ENCODE data around the gene CAMKK1.

CAMKK1 gene

GRCh38 chr17:3848229-3848835, 44.5 kb downstream of the CAMKK1 start:
- H4K20me1 ChIP-seq (ENCODE audit: insufficient read depth): no peaks in the 10 kb centered on the region
- H3K27me3 ChIP-seq (ENCODE audit: insufficient read depth, low read depth): no peaks in the 10 kb centered on the region
- TF ChIP-seq CTCF (conservative IDR thresholded peaks at IDR 0.05; ENCODE audit: low read depth, low read length): no peak
- H3K4me2 ChIP-seq: no peak overlapping the region
- H3K79me2 ChIP-seq (ENCODE audit: insufficient read depth, low read depth): peaks cover 20% of the 10 kb centered on the region
- H3K9ac ChIP-seq: no peak overlapping the region
- H2AFZ ChIP-seq (ENCODE audit: low read depth): no peak overlapping the region
- no peak overlapping the region for H3K4me3 ChIP-seq (IDR thresholded peaks at IDR 0.05; ENCODE audit: insufficient read depth, low read depth, low read length)
- no peak overlapping the region for H3K27ac ChIP-seq
- H3K4me1 ChIP-seq (ENCODE audit: low read depth, poor library complexity, severe bottlenecking): peaks cover 7% of the 10 kb centered on the region
- no peaks in the 10 kb centered on the region for H3K36me3 ChIP-seq (ENCODE audit: insufficient read depth)

- no peaks in the 10 kb centered on the region for H4K20me1 ChIP-seq (ENCODE audit: insufficient read depth)
- TF ChIP-seq CTCF (conservative IDR thresholded peaks at IDR 0.05; ENCODE audit: low read depth, low read length): no peak
- no peak overlapping the region for H2AFZ ChIP-seq (ENCODE audit: low read depth)
- no peak overlapping the region for H3K4me2 ChIP-seq
- no peak overlapping the region for H3K4me3 ChIP-seq (IDR thresholded peaks at IDR 0.05; ENCODE audit: insufficient read depth, low read depth, low read length)
- H3K27me3 ChIP-seq (ENCODE audit: insufficient read depth, low read depth): no peaks in the 10 kb centered on the region
- H3K9ac ChIP-seq: no peak overlapping the region
- H3K36me3 ChIP-seq (ENCODE audit: insufficient read depth): no peaks in the 10 kb centered on the region
- peaks cover 7% of the 10 kb centered on the region for H3K4me1 ChIP-seq (ENCODE audit: low read depth, poor library complexity, severe bottlenecking)
- H3K27ac ChIP-seq: no peak overlapping the region
- H3K79me2 ChIP-seq (ENCODE audit: insufficient read depth, low read depth): peaks cover 20% of the 10 kb centered on the region
Measured at GRCh38 chr17:3847165-3847670, 45.6 kb downstream of the CAMKK1 start.

- no peak; the same call in 1 of the 2 replicates for TF ChIP-seq CTCF (conservative IDR thresholded peaks at IDR 0.05; ENCODE audit: low read depth, low read length)
- Histone ChIP-seq H4K20me1 (ENCODE audit: insufficient read depth) (no peaks in the 10 kb centered on the region), H3K27ac (no peak overlapping the region), H3K36me3 (ENCODE audit: insufficient read depth) (no peaks in the 10 kb centered on the region), H3K4me2 (peak overlapping the region; percentile 60; the same call in 1 of the 2 replicates), H3K79me2 (ENCODE audit: insufficient read depth, low read depth) (peaks cover 20% of the 10 kb centered on the region), H3K4me1 (ENCODE audit: low read depth, poor library complexity, severe bottlenecking) (peaks cover 7% of the 10 kb centered on the region), H3K4me3 (IDR thresholded peaks at IDR 0.05; ENCODE audit: insufficient read depth, low read depth, low read length) (no peak overlapping the region), H3K9ac (no peak overlapping the region), H3K27me3 (ENCODE audit: insufficient read depth, low read depth) (no peaks in the 10 kb centered on the region), H2AFZ (ENCODE audit: low read depth) (peak overlapping the region; percentile 81)
Measured at GRCh38 chr17:3846437-3847164, 46.3 kb downstream of the CAMKK1 start.

GRCh38 chr17:3845621-3846436, 47.0 kb downstream of the CAMKK1 start, which contains the start of gene NCBP3:
TSS of gene NCBP3 (minus strand) at chr17:3846246. CDS start at chr17:3846223, 23 bp downstream.
- Histone ChIP-seq H3K79me2 (ENCODE audit: insufficient read depth, low read depth) (peaks cover 20% of the 10 kb centered on the region), H3K36me3 (ENCODE audit: insufficient read depth) (no peaks in the 10 kb centered on the region), H3K4me3 (IDR thresholded peaks at IDR 0.05; ENCODE audit: insufficient read depth, low read depth, low read length) (no peak within 1 kb of the TSS), H3K4me2 (peak within 1 kb of the TSS; percentile 69; the same call in 1 of the 2 replicates), H2AFZ (ENCODE audit: low read depth) (peak within 1 kb of the TSS; percentile 81), H3K27ac (no peak within 1 kb of the TSS), H3K27me3 (ENCODE audit: insufficient read depth, low read depth) (no peaks in the 10 kb centered on the region), H3K9ac (peak within 1 kb of the TSS; percentile 78), H3K4me1 (ENCODE audit: low read depth, poor library complexity, severe bottlenecking) (peaks cover 7% of the 10 kb centered on the region), H4K20me1 (ENCODE audit: insufficient read depth) (no peaks in the 10 kb centered on the region)
- TF ChIP-seq CTCF (conservative IDR thresholded peaks at IDR 0.05; ENCODE audit: low read depth, low read length): peak; percentile 79

Data from KMS-11 (cell line).